Aorta (tissue), 5 donors: ENCODE data around the gene NOM1. TPM values are rescaled to one million over a fixed set of nuclear protein-coding genes. Genes with fewer than 3 reads are reported as not detected.
"Not testable (repeated sequence)": the region's sequence is repeated elsewhere in the genome, so short reads cannot be mapped to it uniquely, and the experiment has no call there.

Source experiments
- ATAC-seq: fragments of 200-7000 bp; cut with Tn5 transposase; one replicate; pipeline ENCODE4 v1.9.1; 2022; ENCODE audit warnings: moderate library complexity; ENCODE audit not compliant: low FRiP score
- DNase-seq, 2 donors: peaks; one replicate each; pipeline ENCODE4 v3.0.0-alpha.2; 2020
- H3K27ac ChIP-seq, 2 donors: one replicate each; pipeline ENCODE4 v1.5.1; 2013; ENCODE audit warnings: low read length in 2 of 2, mild to moderate bottlenecking in 2 of 2, moderate library complexity in 2 of 2, control low read depth in 1 of 2, inconsistent platforms in 1 of 2, low read depth in 1 of 2
- H3K27me3 ChIP-seq, 2 donors: one replicate each; pipeline ENCODE4 v1.6.1; 2013; ENCODE audit warnings: control low read depth in 1 of 2, low read length in 1 of 2, mild to moderate bottlenecking in 1 of 2, moderate library complexity in 1 of 2; ENCODE audit not compliant: insufficient read depth in 2 of 2, control insufficient read depth in 1 of 2
- H3K36me3 ChIP-seq, 2 donors: one replicate each; pipeline ENCODE4 v1.6.1; 2013; ENCODE audit warnings: control low read depth in 1 of 2, low read length in 1 of 2, mild to moderate bottlenecking in 1 of 2; ENCODE audit not compliant: insufficient read depth in 2 of 2, control insufficient read depth in 1 of 2
- H3K4me1 ChIP-seq, 2 donors: one replicate each; pipeline ENCODE4 v1.6.1; 2013; ENCODE audit warnings: low read length in 2 of 2, control low read depth in 1 of 2, mild to moderate bottlenecking in 1 of 2, moderate library complexity in 1 of 2; ENCODE audit not compliant: insufficient read depth in 2 of 2, control insufficient read depth in 1 of 2
- H3K4me3 ChIP-seq, 2 donors: one replicate each; pipeline ENCODE4 v1.5.1; 2013; ENCODE audit warnings: low read length in 2 of 2, control low read depth in 1 of 2, mild to moderate bottlenecking in 1 of 2
- H3K9me3 ChIP-seq: one replicate; pipeline ENCODE4 v1.6.1; 2013; ENCODE audit warnings: mild to moderate bottlenecking, low read length; ENCODE audit not compliant: control insufficient read depth
- WGBS, 2 donors: extraction: QIAGEN DNeasy Blood & Tissue Kit; methylation state at CpG; one replicate each; pipeline ENCODE4 v1.1.7; 2013; 5-methylcytosine and 5-hydroxymethylcytosine counted together
- intact Hi-C, 2 donors: fragments of 100-400 bp; cut with DNase I; formaldehyde crosslinking; loops; one replicate each; pipeline versions ENCODE4 v1.14.2 to v1.15.0; 2022
- polyA plus RNA-seq, 2 donors: library from polyadenylated mRNA; stranded (reverse); fragments of 200-250 nt; gene quantifications; one replicate each; pipeline ENCODE4 v1.2.3, GENCODE V29; 2013
- total RNA-seq, 2 donors: library from RNA; stranded (reverse); fragmentation: NEBNext Ultra II Directional; extraction: Animal tissue kit (Norgen Biotek cat#: 25700); gene quantifications; one replicate each; pipeline ENCODE4 v1.2.1, GENCODE V29; 2021
- donor health status: healthy with polysubstance abuse.
- donor health status: Bipolar disorder and iron deficiency.
- donor health status: DM: no; HTN: no; CAD: no.
- donor health status: DM: no; HTN: no; CAD: no.
- donor health status: DM: yes; HTN: yes; CAD: no.

NOM1 gene
- total and polyA plus RNA-seq, 4 donors, result 4.6 to 23.5 (median 14.9) TPM

- Histone ChIP-seq H3K36me3 (no peaks in the 10 kb centered on the region), H3K4me3 (no peak overlapping the region), H3K27ac (no peak overlapping the region), H3K9me3 (peaks cover 2% of the 10 kb centered on the region), H3K4me1 (no peaks in the 10 kb centered on the region), H3K27me3 (no peaks in the 10 kb centered on the region)
- 60 to 69% methylated on average over 5 of the region's 5 CpGs for WGBS, 2 donors
- intact Hi-C loops, result no loop called here
- DNase-seq (peak in 1 of 2 donors; percentile 16), ATAC-seq (no peak)
These were observed 29.4 kb upstream of the NOM1 start for GRCh38 chr7:156920076-156920475.

- H3K9me3 ChIP-seq, H3K4me3 ChIP-seq, H3K4me1 ChIP-seq, ATAC-seq, H3K27ac ChIP-seq, intact Hi-C loops, H3K36me3 ChIP-seq, H3K27me3 ChIP-seq: not testable (repeated sequence)
- peak in 1 of 2 donors; percentile 12 for DNase-seq
- WGBS, 2 donors, result 76% methylated on average over 24 of the region's 24 CpGs
These were observed 28.8 kb upstream of the NOM1 start for GRCh38 chr7:156920487-156921373.

GRCh38 chr7:156922304-156922703 is 27.2 kb upstream of the NOM1 start:
- ATAC-seq, intact Hi-C loops, H3K27me3 ChIP-seq, H3K36me3 ChIP-seq, H3K4me3 ChIP-seq, H3K27ac ChIP-seq, H3K9me3 ChIP-seq, H3K4me1 ChIP-seq: not testable (repeated sequence)
- peak; percentile 6 to 22 for DNase-seq
- 72 to 79% methylated on average over 6 of the region's 6 CpGs for WGBS, 2 donors

- H3K36me3 ChIP-seq, H3K9me3 ChIP-seq, H3K4me1 ChIP-seq, ATAC-seq, H3K4me3 ChIP-seq, H3K27me3 ChIP-seq, intact Hi-C loops, H3K27ac ChIP-seq: not testable (repeated sequence)
- WGBS, 2 donors, result 80 to 87% methylated on average over 11 to 12 of the region's 12 CpGs
- DNase-seq, result peak in 1 of 2 donors; percentile 10
These were observed 23.7 kb upstream of the NOM1 start for GRCh38 chr7:156925821-156926220.

GRCh38 chr7:156927571-156928405 is 21.7 kb upstream of the NOM1 start:
- intact Hi-C loops, result no loop called here
- Histone ChIP-seq H3K4me3 (no peak overlapping the region), H3K9me3 (no peaks in the 10 kb centered on the region), H3K4me1 (no peaks in the 10 kb centered on the region), H3K27ac (no peak overlapping the region), H3K36me3 (no peaks in the 10 kb centered on the region), H3K27me3 (no peaks in the 10 kb centered on the region)
- DNase-seq (no peak), ATAC-seq (no peak)
- 67 to 71% methylated on average over 17 of the region's 17 CpGs for WGBS, 2 donors

GRCh38 chr7:156928406-156928747 is 21.1 kb upstream of the NOM1 start:
- DNase-seq (peak in 1 of 2 donors; percentile 9), ATAC-seq (no peak)
- H3K4me3 ChIP-seq, result no peak overlapping the region
- no peaks in the 10 kb centered on the region for H3K27me3 ChIP-seq
- WGBS, 2 donors, result 28 to 32% methylated on average over 5 of the region's 5 CpGs
- no peaks in the 10 kb centered on the region for H3K4me1 ChIP-seq
- H3K9me3 ChIP-seq, result no peaks in the 10 kb centered on the region
- H3K27ac ChIP-seq, result no peak overlapping the region
- intact Hi-C loops, result no loop called here
- no peaks in the 10 kb centered on the region for H3K36me3 ChIP-seq

GRCh38 chr7:156929789-156930539 is 19.5 kb upstream of the NOM1 start:
- Histone ChIP-seq H3K9me3 (no peaks in the 10 kb centered on the region), H3K4me1 (no peaks in the 10 kb centered on the region), H3K4me3 (no peak overlapping the region), H3K27me3 (no peaks in the 10 kb centered on the region), H3K27ac (no peak overlapping the region), H3K36me3 (no peaks in the 10 kb centered on the region)
- DNase-seq (no peak), ATAC-seq (no peak)
- intact Hi-C loops, result no loop called here
- 49 to 66% methylated on average over 16 of the region's 16 CpGs for WGBS, 2 donors

GRCh38 chr7:156932006-156932405 is 17.5 kb upstream of the NOM1 start:
- ATAC-seq (no peak), DNase-seq (no peak)
- no peaks in the 10 kb centered on the region for H3K4me1 ChIP-seq
- H3K4me3 ChIP-seq, result no peak overlapping the region
- H3K27me3 ChIP-seq, result no peaks in the 10 kb centered on the region
- WGBS, 2 donors, result 14 to 15% methylated on average over 7 of the region's 7 CpGs
- intact Hi-C loops, result no loop called here
- H3K27ac ChIP-seq, result no peak overlapping the region
- no peaks in the 10 kb centered on the region for H3K9me3 ChIP-seq
- no peaks in the 10 kb centered on the region for H3K36me3 ChIP-seq
